GM12878 (cell line): ENCODE results near the gene ZKSCAN5. TPM values are rescaled to one million over a fixed set of nuclear protein-coding genes. Genes with fewer than 3 reads are reported as not detected.

ENCODE experiments used
- CREB1 ChIP-seq: IDR thresholded peaks from 2 replicates; pipeline ENCODE4 v1.6.1; 2012; ENCODE audit warnings: low read depth, mild to moderate bottlenecking, inconsistent platforms
- FOXK2 ChIP-seq: fragments of 450-650 bp; IDR thresholded peaks from 2 replicates; pipeline ENCODE4 v1.6.1; 2017; ENCODE audit warnings: mild to moderate bottlenecking, moderate library complexity
- HCFC1 ChIP-seq: fragments of 150-350 bp; IDR thresholded peaks from 2 replicates; pipeline ENCODE4 v1.6.1; 2014; ENCODE audit warnings: low read length
- MXI1 ChIP-seq: fragments of 150-350 bp; IDR thresholded peaks from 2 replicates; pipeline ENCODE4 v1.6.1; 2011; ENCODE audit warnings: low read depth, mild to moderate bottlenecking, inconsistent platforms, low read length, improper control_type of control experiment
- NR2C2 ChIP-seq: IDR thresholded peaks from 2 replicates; pipeline ENCODE4 v1.6.1; 2011; ENCODE audit warnings: borderline replicate concordance, low read depth; ENCODE audit not compliant: control insufficient read depth, insufficient read length
- NRF1 ChIP-seq: conservative IDR thresholded peaks from 2 replicates; pipeline ENCODE4 v1.6.1; 2011; ENCODE audit warnings: mild to moderate bottlenecking, low read depth, low read length, improper control_type of control experiment
- PAX5 ChIP-seq: IDR thresholded peaks from 2 replicates; pipeline ENCODE4 v1.6.1; 2011; ENCODE audit warnings: low read depth, low read length, borderline replicate concordance
- POLR2AphosphoS2 ChIP-seq: IDR thresholded peaks from 2 replicates; pipeline ENCODE4 v1.6.1; 2011; ENCODE audit warnings: low read depth, mild to moderate bottlenecking, low read length, improper control_type of control experiment, moderate library complexity
- RBBP5 ChIP-seq: fragments of 200-600 bp; sonication (generic); conservative IDR thresholded peaks from 2 replicates; pipeline ENCODE4 v1.6.1; 2016
- SMC3 ChIP-seq: IDR thresholded peaks from 2 replicates; pipeline ENCODE4 v1.6.1; 2011; ENCODE audit warnings: low read length, improper control_type of control experiment, borderline replicate concordance
- SPI1 ChIP-seq: IDR thresholded peaks from 2 replicates; pipeline ENCODE4 v1.6.1; 2011; ENCODE audit warnings: low read depth, mild to moderate bottlenecking, low read length, moderate library complexity, borderline replicate concordance; ENCODE audit not compliant: insufficient read depth
- SREBF1 ChIP-seq: IDR thresholded peaks from 2 replicates; pipeline ENCODE4 v1.6.1; 2012; ENCODE audit warnings: mild to moderate bottlenecking, low read length
- TBL1XR1 ChIP-seq: IDR thresholded peaks from 2 replicates; pipeline ENCODE4 v1.6.1; 2012; ENCODE audit warnings: low read depth, low read length, improper control_type of control experiment
- ZNF207 ChIP-seq: fragments of 450-650 bp; IDR thresholded peaks from 2 replicates; pipeline ENCODE4 v1.6.1; 2014; ENCODE audit warnings: antibody characterized with exemption, mild to moderate bottlenecking, borderline replicate concordance
- ZNF274 ChIP-seq: IDR thresholded peaks from one replicate; pipeline ENCODE4 v1.8.0; 2011; ENCODE audit not compliant: insufficient read length, insufficient read depth
- polyA plus RNA-seq, 11 experiments: library from polyadenylated mRNA; depleted of rRNA in 4 of 11; unstranded in 6 of 11; stranded (reverse) in 5 of 11; fragments of >200 nt; fragmentation: Nextera tagmentation in 4 of 11; fragmentation: Illumina TruSeq in 1 of 11; extraction: Ambion mirVana in 4 of 11; extraction: Trizol in 1 of 11; gene quantifications; 1 replicate in 1 of 11; 2 replicates in 10 of 11; pipeline versions ENCODE4 v1.2.1 to v1.2.3, GENCODE V29; 2011 to 2016; ENCODE audit warnings: inconsistent platforms in 2 of 11, missing spikeins in 2 of 11, low read depth in 1 of 11
- total RNA-seq, 4 experiments: library from RNA; depleted of rRNA in 3 of 4; stranded (reverse); fragments of >200 nt in 3 of 4; fragmentation: Illumina TruSeq in 1 of 4; extraction: Trizol in 1 of 4; gene quantifications; 2 replicates each; pipeline versions ENCODE4 v1.2.1 to v1.2.3, GENCODE V29; 2013 to 2021
- TF ChIP-seq, protein P1 (sequence below): fragments of 450-650 bp; IDR thresholded peaks from 2 replicates; pipeline ENCODE4 v1.6.1; 2017; ENCODE audit warnings: mild to moderate bottlenecking
- TF ChIP-seq, protein P2 (sequence below): IDR thresholded peaks from 2 replicates; pipeline ENCODE4 v1.6.1; 2011; ENCODE audit warnings: borderline replicate concordance, low read depth, mild to moderate bottlenecking, moderate library complexity, low read length; ENCODE audit not compliant: insufficient read depth, poor library complexity, severe bottlenecking
- TF ChIP-seq, protein P3 (sequence below): fragments of 450-650 bp; IDR thresholded peaks from 2 replicates; pipeline ENCODE4 v1.6.1; 2017; ENCODE audit warnings: mild to moderate bottlenecking, low read depth, inconsistent platforms; ENCODE audit not compliant: poor library complexity, severe bottlenecking
- TF ChIP-seq, protein P4 (sequence below): IDR thresholded peaks from 2 replicates; pipeline ENCODE4 v1.6.1; 2012; ENCODE audit warnings: low read depth, low read length, improper control_type of control experiment
- TF ChIP-seq, protein P5 (sequence below): fragments of 450-650 bp; IDR thresholded peaks from 2 replicates; pipeline ENCODE4 v1.6.1; 2016; ENCODE audit warnings: mild to moderate bottlenecking, moderate library complexity, borderline replicate concordance

The ZKSCAN5 gene
- total and polyA plus RNA-seq, 10 of the 15 experiments (the other 5 are each of a cell fraction or from before 2014, with no cell fraction given): 2.5 to 10.1 (median 7.7) TPM

DNA sequence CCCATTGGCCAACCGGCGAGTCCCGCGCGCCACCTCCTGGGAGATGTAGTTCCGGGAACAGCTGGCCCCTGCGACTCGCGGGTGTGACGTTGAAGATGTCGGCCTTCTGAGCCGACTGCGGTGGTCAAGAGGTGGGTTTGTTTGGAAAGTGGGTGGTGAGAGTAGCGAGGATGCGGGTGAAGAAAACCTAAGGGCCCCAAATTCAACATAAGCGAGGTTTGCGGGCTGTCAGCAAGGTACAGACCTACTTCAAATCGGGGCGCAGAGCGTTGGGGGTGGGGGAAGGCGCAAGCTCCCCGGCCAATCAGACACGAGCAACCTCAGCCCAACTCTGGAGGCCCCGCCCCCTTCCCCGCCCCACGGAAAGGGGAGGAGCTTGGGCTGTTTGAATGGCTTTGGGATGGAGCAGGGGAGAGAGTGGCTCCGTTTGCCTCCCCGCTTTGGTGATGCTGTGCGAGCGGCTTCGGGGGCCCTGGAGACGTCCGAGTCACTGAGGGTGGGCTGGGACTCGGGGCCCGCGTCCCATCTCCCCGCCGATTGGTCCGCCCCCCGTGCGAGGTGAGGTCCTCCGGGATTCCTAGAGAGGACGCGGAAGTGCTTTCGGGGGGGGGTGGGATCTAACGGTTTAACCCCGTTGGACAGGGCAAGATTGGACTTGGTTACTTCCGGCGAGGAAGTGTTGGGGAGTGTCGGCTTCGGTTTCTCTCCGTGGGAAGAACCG, at the start of gene ZKSCAN5 (continued):
- TF ChIP-seq, protein P1, sequence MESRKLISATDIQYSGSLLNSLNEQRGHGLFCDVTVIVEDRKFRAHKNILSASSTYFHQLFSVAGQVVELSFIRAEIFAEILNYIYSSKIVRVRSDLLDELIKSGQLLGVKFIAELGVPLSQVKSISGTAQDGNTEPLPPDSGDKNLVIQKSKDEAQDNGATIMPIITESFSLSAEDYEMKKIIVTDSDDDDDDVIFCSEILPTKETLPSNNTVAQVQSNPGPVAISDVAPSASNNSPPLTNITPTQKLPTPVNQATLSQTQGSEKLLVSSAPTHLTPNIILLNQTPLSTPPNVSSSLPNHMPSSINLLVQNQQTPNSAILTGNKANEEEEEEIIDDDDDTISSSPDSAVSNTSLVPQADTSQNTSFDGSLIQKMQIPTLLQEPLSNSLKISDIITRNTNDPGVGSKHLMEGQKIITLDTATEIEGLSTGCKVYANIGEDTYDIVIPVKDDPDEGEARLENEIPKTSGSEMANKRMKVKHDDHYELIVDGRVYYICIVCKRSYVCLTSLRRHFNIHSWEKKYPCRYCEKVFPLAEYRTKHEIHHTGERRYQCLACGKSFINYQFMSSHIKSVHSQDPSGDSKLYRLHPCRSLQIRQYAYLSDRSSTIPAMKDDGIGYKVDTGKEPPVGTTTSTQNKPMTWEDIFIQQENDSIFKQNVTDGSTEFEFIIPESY: no peak
- TF ChIP-seq RBBP5 (no peak), NR2C2 (no peak), TBL1XR1 (0 out of 2 replicates have a peak, but pooled peaks have one; percentile 8), CREB1 (peak; percentile 87), MXI1 (peak; percentile 35; the same call in 1 of the 2 replicates), PAX5 (peak; percentile 16; the same call in 1 of the 2 replicates), FOXK2 (peak; percentile 39; the same call in 1 of the 2 replicates), SMC3 (no peak), POLR2AphosphoS2 (peak; percentile 62), HCFC1 (peak; percentile 90), NRF1 (no peak), SPI1 (peak; percentile 44; the same call in 1 of the 2 replicates), ZNF274 (no peak), ZNF207 (peak; percentile 13; the same call in 1 of the 2 replicates), SREBF1 (peak; percentile 84)
- TF ChIP-seq, protein P2, sequence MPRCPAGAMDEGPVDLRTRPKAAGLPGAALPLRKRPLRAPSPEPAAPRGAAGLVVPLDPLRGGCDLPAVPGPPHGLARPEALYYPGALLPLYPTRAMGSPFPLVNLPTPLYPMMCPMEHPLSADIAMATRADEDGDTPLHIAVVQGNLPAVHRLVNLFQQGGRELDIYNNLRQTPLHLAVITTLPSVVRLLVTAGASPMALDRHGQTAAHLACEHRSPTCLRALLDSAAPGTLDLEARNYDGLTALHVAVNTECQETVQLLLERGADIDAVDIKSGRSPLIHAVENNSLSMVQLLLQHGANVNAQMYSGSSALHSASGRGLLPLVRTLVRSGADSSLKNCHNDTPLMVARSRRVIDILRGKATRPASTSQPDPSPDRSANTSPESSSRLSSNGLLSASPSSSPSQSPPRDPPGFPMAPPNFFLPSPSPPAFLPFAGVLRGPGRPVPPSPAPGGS: peak; percentile 28
- TF ChIP-seq, protein P3, sequence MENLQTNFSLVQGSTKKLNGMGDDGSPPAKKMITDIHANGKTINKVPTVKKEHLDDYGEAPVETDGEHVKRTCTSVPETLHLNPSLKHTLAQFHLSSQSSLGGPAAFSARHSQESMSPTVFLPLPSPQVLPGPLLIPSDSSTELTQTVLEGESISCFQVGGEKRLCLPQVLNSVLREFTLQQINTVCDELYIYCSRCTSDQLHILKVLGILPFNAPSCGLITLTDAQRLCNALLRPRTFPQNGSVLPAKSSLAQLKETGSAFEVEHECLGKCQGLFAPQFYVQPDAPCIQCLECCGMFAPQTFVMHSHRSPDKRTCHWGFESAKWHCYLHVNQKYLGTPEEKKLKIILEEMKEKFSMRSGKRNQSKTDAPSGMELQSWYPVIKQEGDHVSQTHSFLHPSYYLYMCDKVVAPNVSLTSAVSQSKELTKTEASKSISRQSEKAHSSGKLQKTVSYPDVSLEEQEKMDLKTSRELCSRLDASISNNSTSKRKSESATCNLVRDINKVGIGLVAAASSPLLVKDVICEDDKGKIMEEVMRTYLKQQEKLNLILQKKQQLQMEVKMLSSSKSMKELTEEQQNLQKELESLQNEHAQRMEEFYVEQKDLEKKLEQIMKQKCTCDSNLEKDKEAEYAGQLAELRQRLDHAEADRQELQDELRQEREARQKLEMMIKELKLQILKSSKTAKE: no peak
- TF ChIP-seq, protein P4, sequence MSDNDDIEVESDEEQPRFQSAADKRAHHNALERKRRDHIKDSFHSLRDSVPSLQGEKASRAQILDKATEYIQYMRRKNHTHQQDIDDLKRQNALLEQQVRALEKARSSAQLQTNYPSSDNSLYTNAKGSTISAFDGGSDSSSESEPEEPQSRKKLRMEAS: peak; percentile 50; the same call in 1 of the 2 replicates
- TF ChIP-seq, protein P5, sequence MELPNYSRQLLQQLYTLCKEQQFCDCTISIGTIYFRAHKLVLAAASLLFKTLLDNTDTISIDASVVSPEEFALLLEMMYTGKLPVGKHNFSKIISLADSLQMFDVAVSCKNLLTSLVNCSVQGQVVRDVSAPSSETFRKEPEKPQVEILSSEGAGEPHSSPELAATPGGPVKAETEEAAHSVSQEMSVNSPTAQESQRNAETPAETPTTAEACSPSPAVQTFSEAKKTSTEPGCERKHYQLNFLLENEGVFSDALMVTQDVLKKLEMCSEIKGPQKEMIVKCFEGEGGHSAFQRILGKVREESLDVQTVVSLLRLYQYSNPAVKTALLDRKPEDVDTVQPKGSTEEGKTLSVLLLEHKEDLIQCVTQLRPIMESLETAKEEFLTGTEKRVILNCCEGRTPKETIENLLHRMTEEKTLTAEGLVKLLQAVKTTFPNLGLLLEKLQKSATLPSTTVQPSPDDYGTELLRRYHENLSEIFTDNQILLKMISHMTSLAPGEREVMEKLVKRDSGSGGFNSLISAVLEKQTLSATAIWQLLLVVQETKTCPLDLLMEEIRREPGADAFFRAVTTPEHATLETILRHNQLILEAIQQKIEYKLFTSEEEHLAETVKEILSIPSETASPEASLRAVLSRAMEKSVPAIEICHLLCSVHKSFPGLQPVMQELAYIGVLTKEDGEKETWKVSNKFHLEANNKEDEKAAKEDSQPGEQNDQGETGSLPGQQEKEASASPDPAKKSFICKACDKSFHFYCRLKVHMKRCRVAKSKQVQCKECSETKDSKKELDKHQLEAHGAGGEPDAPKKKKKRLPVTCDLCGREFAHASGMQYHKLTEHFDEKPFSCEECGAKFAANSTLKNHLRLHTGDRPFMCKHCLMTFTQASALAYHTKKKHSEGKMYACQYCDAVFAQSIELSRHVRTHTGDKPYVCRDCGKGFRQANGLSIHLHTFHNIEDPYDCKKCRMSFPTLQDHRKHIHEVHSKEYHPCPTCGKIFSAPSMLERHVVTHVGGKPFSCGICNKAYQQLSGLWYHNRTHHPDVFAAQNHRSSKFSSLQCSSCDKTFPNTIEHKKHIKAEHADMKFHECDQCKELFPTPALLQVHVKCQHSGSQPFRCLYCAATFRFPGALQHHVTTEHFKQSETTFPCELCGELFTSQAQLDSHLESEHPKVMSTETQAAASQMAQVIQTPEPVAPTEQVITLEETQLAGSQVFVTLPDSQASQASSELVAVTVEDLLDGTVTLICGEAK: peak; percentile 94
